Suprapubic skin (tissue), 4 donors: ENCODE data around the gene SPRED3. TPM values are rescaled to one million over a fixed set of nuclear protein-coding genes. Genes with fewer than 3 reads are reported as not detected.
"Not testable (repeated sequence)": the region's sequence is repeated elsewhere in the genome, so short reads cannot be mapped to it uniquely, and the experiment has no call there.

Source experiments
- DNase-seq, 2 donors: peaks; one replicate each; pipeline ENCODE4 v3.0.0-alpha.2; 2019; ENCODE audit warnings: low spot score in 2 of 2
- H3K27ac ChIP-seq: fragments of 200-600 bp; sonication (generic); one replicate; pipeline ENCODE4 v1.5.1; 2019
- H3K27me3 ChIP-seq: fragments of 200-600 bp; sonication (generic); one replicate; pipeline ENCODE4 v1.5.1; 2019
- H3K36me3 ChIP-seq: fragments of 200-600 bp; sonication (generic); one replicate; pipeline ENCODE4 v1.5.1; 2019
- H3K4me1 ChIP-seq: fragments of 200-600 bp; sonication (generic); one replicate; pipeline ENCODE4 v1.5.1; 2019
- H3K4me3 ChIP-seq: fragments of 200-600 bp; sonication (generic); one replicate; pipeline ENCODE4 v1.5.1; 2019; ENCODE audit warnings: mild to moderate bottlenecking
- H3K9me3 ChIP-seq: fragments of 200-600 bp; sonication (generic); one replicate; pipeline ENCODE4 v1.5.1; 2019
- EP300 ChIP-seq: sonication (generic); formaldehyde crosslinking; IDR thresholded peaks from one replicate; pipeline ENCODE4 v1.6.1; 2017; ENCODE audit warnings: antibody characterized with exemption
- POLR2A ChIP-seq, 2 donors: fragments of 450-650 bp; IDR thresholded peaks; one replicate each; pipeline ENCODE4 v1.6.1; 2017; ENCODE audit warnings: antibody characterized with exemption in 2 of 2, mild to moderate bottlenecking in 2 of 2, moderate library complexity in 2 of 2
- POLR2AphosphoS5 ChIP-seq, 3 donors: sonication (generic); formaldehyde crosslinking; IDR thresholded peaks; one replicate each; pipeline ENCODE4 v1.6.1; 2017; ENCODE audit warnings: antibody characterized with exemption in 3 of 3
- WGBS: methylation state at CpG from one replicate; pipeline ENCODE4 v1.1.5; 2018; 5-methylcytosine and 5-hydroxymethylcytosine counted together
- total RNA-seq, 4 donors: library from RNA; depleted of rRNA; stranded (reverse); fragments of >200 nt; gene quantifications; one replicate each; pipeline ENCODE4 v1.1.0, GENCODE V29; 2016
- TF ChIP-seq, protein P1 (sequence below), 2 donors: fragments of 200-600 bp in 1 of 2; fragments of 450-650 bp in 1 of 2; sonication (generic) in 1 of 2; IDR thresholded peaks; one replicate each; pipeline ENCODE4 v1.5.1; 2016 to 2019; ENCODE audit warnings: antibody characterized with exemption in 2 of 2, mild to moderate bottlenecking in 1 of 2, moderate library complexity in 1 of 2

SPRED3 gene
- total RNA-seq, 4 donors from 2014 or later, result 0.44 to 3.5 (median 1.2) TPM

- Histone ChIP-seq H3K36me3 (no peaks in the 10 kb centered on the region), H3K4me1 (peaks cover 15% of the 10 kb centered on the region), H3K27ac (no peak overlapping the region), H3K27me3 (peaks cover 18% of the 10 kb centered on the region), H3K9me3 (no peaks in the 10 kb centered on the region), H3K4me3 (no peak overlapping the region)
- TF ChIP-seq, protein P1, sequence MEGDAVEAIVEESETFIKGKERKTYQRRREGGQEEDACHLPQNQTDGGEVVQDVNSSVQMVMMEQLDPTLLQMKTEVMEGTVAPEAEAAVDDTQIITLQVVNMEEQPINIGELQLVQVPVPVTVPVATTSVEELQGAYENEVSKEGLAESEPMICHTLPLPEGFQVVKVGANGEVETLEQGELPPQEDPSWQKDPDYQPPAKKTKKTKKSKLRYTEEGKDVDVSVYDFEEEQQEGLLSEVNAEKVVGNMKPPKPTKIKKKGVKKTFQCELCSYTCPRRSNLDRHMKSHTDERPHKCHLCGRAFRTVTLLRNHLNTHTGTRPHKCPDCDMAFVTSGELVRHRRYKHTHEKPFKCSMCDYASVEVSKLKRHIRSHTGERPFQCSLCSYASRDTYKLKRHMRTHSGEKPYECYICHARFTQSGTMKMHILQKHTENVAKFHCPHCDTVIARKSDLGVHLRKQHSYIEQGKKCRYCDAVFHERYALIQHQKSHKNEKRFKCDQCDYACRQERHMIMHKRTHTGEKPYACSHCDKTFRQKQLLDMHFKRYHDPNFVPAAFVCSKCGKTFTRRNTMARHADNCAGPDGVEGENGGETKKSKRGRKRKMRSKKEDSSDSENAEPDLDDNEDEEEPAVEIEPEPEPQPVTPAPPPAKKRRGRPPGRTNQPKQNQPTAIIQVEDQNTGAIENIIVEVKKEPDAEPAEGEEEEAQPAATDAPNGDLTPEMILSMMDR (IDR thresholded peaks at IDR 0.05), result no peak
- TF ChIP-seq POLR2A (IDR thresholded peaks at IDR 0.05) (no peak), EP300 (no peak), POLR2AphosphoS5 (IDR thresholded peaks at IDR 0.05) (no peak)
- no peak for DNase-seq
- WGBS, result 60% methylated on average over 1 of the region's 9 CpGs
These were observed 32.4 kb downstream of the SPRED3 start for GRCh38 chr19:38420935-38421334.

GRCh38 chr19:38421856-38422255 is 33.4 kb downstream of the SPRED3 start:
- 71% methylated on average over 5 of the region's 14 CpGs for WGBS
- H3K9me3 ChIP-seq, result no peaks in the 10 kb centered on the region

DNA sequence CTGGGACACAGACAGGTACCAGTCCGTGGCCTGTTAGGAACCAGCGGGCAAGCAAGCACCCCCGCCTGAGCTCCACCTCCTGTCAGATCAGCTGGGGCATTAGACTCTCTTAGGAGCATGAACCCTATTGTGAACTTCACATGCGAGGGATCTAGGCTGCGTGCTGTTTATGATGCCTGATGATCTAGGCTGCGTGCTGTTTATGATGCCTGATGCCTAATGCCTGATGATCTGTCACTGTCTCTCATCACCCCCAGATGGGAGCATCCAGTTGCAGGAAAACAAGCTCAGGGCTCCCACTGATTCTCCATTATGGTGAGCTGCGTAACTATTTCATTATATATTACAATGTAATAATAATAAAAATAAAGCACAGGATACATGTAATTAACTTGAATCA is 33.9 kb downstream of the SPRED3 start:
- Histone ChIP-seq H3K4me1 (peaks cover 13% of the 10 kb centered on the region), H3K27me3 (peaks cover 20% of the 10 kb centered on the region), H3K4me3 (no peak overlapping the region), H3K9me3 (no peaks in the 10 kb centered on the region), H3K27ac (no peak overlapping the region), H3K36me3 (no peaks in the 10 kb centered on the region)
- WGBS, result 90% methylated on average over 6 of the region's 7 CpGs
- TF ChIP-seq EP300, result no peak
- TF ChIP-seq POLR2A (IDR thresholded peaks at IDR 0.05), result no peak
- DNase-seq, result no peak

More at GRCh38 chr19:38421856-38422255, 33.4 kb downstream of the SPRED3 start:
- Histone ChIP-seq H3K27ac (no peak overlapping the region), H3K4me3 (no peak overlapping the region), H3K4me1 (peaks cover 15% of the 10 kb centered on the region), H3K36me3 (no peaks in the 10 kb centered on the region), H3K27me3 (peaks cover 20% of the 10 kb centered on the region)
- no peak for DNase-seq
- TF ChIP-seq POLR2AphosphoS5 (IDR thresholded peaks at IDR 0.05) (no peak), EP300 (no peak)

DNA sequence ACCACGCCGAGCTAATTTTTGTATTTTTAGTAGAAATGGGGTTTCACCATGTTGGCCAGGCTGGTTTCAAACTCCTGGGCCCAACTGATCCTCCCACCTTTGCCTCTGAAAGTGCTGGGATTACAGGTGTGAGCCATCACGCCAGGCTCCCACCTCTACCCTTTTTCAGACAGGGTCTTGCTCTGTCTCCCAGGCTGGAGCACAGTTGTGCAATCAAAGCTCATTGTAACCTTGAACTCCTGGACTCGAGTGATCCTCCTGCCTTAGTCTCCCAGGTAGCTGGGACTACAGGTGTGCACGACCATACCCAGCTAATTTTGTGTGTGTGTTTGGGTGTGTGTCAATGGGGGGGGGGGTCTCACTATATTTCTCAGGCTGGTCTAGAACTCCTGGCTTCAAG is 35.8 kb downstream of the SPRED3 start:
- WGBS, result 89% methylated on average over 4 of the region's 5 CpGs
- TF ChIP-seq POLR2AphosphoS5 (IDR thresholded peaks at IDR 0.05), result no peak
- TF ChIP-seq POLR2A (IDR thresholded peaks at IDR 0.05), result no peak
- TF ChIP-seq, protein P1 (IDR thresholded peaks at IDR 0.05), result no peak
- no peak for TF ChIP-seq EP300
- no peak overlapping the region for H3K27ac ChIP-seq
- peaks cover 20% of the 10 kb centered on the region for H3K27me3 ChIP-seq
- no peak for DNase-seq
- no peak overlapping the region for H3K4me3 ChIP-seq
- H3K9me3 ChIP-seq, result no peaks in the 10 kb centered on the region
- no peaks in the 10 kb centered on the region for H3K4me1 ChIP-seq
- no peaks in the 10 kb centered on the region for H3K36me3 ChIP-seq

DNA sequence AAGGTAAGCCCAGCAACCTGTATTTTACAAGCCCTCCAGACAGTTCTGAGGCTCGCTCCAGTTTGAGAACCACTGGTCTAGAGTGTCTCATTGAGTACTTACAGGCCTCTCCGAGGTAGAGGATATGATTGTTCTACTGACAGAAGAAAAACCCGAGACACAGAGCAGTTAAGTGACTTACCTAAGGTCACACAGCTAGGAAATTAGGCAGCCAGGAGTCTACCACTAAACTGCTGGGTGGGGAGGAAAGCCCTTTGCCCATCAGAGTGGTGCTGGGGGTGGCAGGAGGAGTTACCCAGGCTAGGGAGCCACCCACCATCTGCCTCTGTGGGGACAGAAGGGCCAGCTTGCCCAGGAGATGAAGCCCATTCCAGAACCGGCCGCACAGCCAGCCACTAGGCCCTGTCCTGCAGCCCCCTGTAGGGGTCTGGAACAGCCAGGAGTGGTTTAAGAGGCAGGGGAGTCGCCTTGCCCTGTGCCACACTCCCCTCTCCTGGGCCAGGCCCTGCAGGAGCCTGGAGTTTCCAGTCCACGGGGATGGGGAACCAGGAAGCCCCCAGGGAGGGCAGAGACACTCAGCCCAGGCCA is 36.8 kb downstream of the SPRED3 start:
- peaks cover 14% of the 10 kb centered on the region for H3K27me3 ChIP-seq
- DNase-seq, result no peak
- peak overlapping the region; percentile 40 for H3K4me3 ChIP-seq
- no peak overlapping the region for H3K27ac ChIP-seq
- H3K4me1 ChIP-seq, result no peaks in the 10 kb centered on the region
- no peaks in the 10 kb centered on the region for H3K36me3 ChIP-seq
- no peaks in the 10 kb centered on the region for H3K9me3 ChIP-seq
- TF ChIP-seq EP300 (no peak), POLR2A (IDR thresholded peaks at IDR 0.05) (no peak), POLR2AphosphoS5 (IDR thresholded peaks at IDR 0.05) (no peak)
- TF ChIP-seq, protein P1 (IDR thresholded peaks at IDR 0.05), result no peak
- WGBS, result 59% methylated on average over 6 of the region's 7 CpGs

GRCh38 chr19:38425810-38426466 is 37.4 kb downstream of the SPRED3 start, which contains the start of gene RASGRP4:
TSS of gene RASGRP4 (minus strand) at chr19:38426219. CDS start at chr19:38426091, 128 bp downstream.
- TF ChIP-seq, protein P1 (IDR thresholded peaks at IDR 0.05), result no peak
- TF ChIP-seq POLR2A (IDR thresholded peaks at IDR 0.05), result no peak
- no peak for TF ChIP-seq POLR2AphosphoS5 (IDR thresholded peaks at IDR 0.05)
- TF ChIP-seq EP300, result no peak
- Histone ChIP-seq H3K9me3 (no peaks in the 10 kb centered on the region), H3K36me3 (no peaks in the 10 kb centered on the region), H3K4me3 (peak within 1 kb of the TSS; percentile 40), H3K27me3 (peaks cover 14% of the 10 kb centered on the region), H3K4me1 (no peaks in the 10 kb centered on the region), H3K27ac (no peak within 1 kb of the TSS)
- DNase-seq, result no peak
- 31% methylated on average over 13 of the region's 20 CpGs for WGBS

DNA sequence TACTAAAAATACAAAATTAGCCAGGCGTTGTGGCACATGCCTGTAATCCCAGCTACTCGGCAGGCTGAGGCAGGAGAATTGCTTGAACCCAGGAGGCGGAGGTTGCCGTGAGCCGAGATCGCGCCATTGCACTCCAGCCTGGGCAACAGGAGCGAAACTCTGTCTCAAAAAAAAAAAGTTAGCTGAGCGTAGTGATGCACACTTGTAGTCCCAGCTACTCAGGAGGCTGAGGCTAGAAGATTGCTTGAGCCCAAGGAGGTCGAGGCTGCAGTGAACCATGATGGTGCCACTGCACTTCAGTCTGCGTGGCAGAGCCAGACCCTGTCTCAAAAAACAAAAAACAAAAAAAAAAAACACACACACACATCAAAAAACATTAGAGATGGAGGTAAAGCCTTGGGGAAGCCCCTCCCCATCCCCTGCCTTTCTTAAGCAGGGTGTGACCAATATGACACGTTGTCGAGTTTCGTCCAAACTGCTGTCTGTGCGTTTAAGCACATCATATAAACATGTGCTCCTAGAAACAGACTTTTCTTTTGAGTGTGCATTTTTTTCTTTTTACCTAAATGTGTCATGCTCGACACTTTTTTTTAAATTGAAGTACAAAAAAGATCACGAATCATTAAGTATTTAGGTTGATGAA is 38.7 kb downstream of the SPRED3 start:
- not testable (repeated sequence) for H3K9me3 ChIP-seq, H3K4me1 ChIP-seq, H3K36me3 ChIP-seq, H3K4me3 ChIP-seq, H3K27ac ChIP-seq, DNase-seq
- H3K27me3 ChIP-seq, result peaks cover 14% of the 10 kb centered on the region
- 64% methylated on average over 16 of the region's 17 CpGs for WGBS
